GM18526 (cell line): ENCODE data around the gene ZBED2.

Experiments used
- POLR2A ChIP-seq: IDR thresholded peaks from 3 replicates; pipeline ENCODE4 v1.6.1; 2011; ENCODE audit not compliant: insufficient read length; ENCODE audit errors: extremely low read depth

Gene ZBED2

GRCh38 chr3:111589303-111590142 lies 5.6 kb downstream of the ZBED2 start:
- no peak for TF ChIP-seq POLR2A

GRCh38 chr3:111588527-111588926 lies 6.6 kb downstream of the ZBED2 start:
- no peak for TF ChIP-seq POLR2A

- no peak for TF ChIP-seq POLR2A
Measured at GRCh38 chr3:111585217-111585616, 9.9 kb downstream of the ZBED2 start.

GRCh38 chr3:111584744-111585143 lies 10.4 kb downstream of the ZBED2 start:
- no peak for TF ChIP-seq POLR2A

GRCh38 chr3:111582120-111582474 lies 13.0 kb downstream of the ZBED2 start:
- no peak for TF ChIP-seq POLR2A

GRCh38 chr3:111581403-111582119 lies 13.6 kb downstream of the ZBED2 start:
- no peak for TF ChIP-seq POLR2A

GRCh38 chr3:111579495-111579894 lies 15.7 kb downstream of the ZBED2 start:
- TF ChIP-seq POLR2A, result no peak

DNA sequence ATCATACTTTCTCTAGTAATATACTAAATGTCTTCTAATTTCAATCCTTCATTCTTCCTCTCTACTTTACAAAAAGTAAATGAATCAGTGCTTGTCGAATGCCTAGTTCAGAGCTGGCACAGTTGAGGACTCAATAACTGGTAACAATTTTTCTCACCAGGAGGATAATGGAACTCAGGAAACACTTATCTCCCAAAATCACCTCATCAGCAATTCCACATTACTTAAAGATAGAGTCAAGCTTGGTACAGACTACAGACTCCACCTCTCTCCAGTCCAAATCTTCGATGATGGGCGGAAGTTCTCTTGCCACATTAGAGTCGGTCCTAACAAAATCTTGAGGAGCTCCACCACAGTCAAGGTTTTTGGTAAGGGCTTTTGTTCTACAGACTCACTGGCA lies 16.3 kb downstream of the ZBED2 start:
- TF ChIP-seq POLR2A, result no peak

- TF ChIP-seq POLR2A, result no peak
Measured at GRCh38 chr3:111577798-111578685, 17.1 kb downstream of the ZBED2 start.

DNA sequence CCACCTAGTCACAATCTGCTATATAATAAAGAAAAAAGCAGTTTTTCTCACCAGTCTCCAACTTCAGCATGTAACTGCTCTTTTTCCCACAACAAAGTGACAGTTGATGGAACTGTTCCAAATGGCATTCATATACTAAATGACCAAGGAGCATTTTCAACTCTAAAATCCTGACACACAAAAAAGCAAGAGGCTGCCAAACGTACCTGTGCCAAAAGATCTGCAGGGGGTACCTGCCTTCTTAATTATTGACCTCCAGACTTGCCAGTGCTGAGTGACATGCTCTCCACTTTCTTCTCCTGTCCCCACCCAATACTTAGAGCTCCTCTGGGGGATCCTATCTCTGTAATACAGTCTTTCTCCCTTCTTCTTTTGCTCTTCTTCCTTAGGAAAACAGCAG lies 18.0 kb downstream of the ZBED2 start:
- no peak for TF ChIP-seq POLR2A

- TF ChIP-seq POLR2A, result no peak
Measured at GRCh38 chr3:111571907-111572460, 23.2 kb downstream of the ZBED2 start.

DNA sequence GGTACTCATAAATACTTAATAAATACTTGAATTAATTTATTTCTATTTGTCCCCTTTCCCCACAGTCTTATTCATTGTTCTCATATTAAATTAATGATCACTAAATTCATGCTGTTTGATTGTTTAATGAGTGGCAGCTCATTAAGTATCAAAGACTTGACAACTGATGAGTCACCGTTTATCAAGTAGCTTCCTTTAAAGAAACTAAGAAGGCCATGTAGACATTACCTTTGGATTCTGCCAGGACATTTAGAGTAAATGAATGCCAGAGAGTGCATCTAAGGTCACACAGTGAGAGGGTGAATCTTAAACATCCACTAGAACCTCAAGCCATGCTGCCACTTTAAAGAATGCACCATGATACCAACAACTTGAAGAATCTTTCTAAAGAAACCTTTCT lies 23.9 kb downstream of the ZBED2 start:
- TF ChIP-seq POLR2A, result no peak

- no peak for TF ChIP-seq POLR2A
Measured at GRCh38 chr3:111570404-111571030, 24.6 kb downstream of the ZBED2 start.

GRCh38 chr3:111568911-111569310 lies 26.2 kb downstream of the ZBED2 start:
- TF ChIP-seq POLR2A, result no peak

GRCh38 chr3:111568355-111568754 lies 26.8 kb downstream of the ZBED2 start:
- no peak for TF ChIP-seq POLR2A
